MM.1S (cell line): ENCODE measurements around the gene SIL1.

Experiments
- EZH2 ChIP-seq: fragments of 300-600 bp; sonication (generic); optimal IDR thresholded peaks from 2 replicates; pipeline ENCODE3; 2017; ENCODE audit warnings: low read depth, mild to moderate bottlenecking, antibody characterized with exemption, low read length, mixed read lengths
- TF ChIP-seq, protein P1 (sequence below): fragments of 300-600 bp; sonication (generic); IDR thresholded peaks from 2 replicates; pipeline ENCODE4 v1.5.1; 2016; ENCODE audit warnings: antibody characterized with exemption, low read length, mixed read lengths

- TF ChIP-seq, protein P1, sequence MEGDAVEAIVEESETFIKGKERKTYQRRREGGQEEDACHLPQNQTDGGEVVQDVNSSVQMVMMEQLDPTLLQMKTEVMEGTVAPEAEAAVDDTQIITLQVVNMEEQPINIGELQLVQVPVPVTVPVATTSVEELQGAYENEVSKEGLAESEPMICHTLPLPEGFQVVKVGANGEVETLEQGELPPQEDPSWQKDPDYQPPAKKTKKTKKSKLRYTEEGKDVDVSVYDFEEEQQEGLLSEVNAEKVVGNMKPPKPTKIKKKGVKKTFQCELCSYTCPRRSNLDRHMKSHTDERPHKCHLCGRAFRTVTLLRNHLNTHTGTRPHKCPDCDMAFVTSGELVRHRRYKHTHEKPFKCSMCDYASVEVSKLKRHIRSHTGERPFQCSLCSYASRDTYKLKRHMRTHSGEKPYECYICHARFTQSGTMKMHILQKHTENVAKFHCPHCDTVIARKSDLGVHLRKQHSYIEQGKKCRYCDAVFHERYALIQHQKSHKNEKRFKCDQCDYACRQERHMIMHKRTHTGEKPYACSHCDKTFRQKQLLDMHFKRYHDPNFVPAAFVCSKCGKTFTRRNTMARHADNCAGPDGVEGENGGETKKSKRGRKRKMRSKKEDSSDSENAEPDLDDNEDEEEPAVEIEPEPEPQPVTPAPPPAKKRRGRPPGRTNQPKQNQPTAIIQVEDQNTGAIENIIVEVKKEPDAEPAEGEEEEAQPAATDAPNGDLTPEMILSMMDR: no peak
- TF ChIP-seq EZH2: no peak
Observed at GRCh38 chr5:139108063-139108824, 89.9 kb downstream of the SIL1 start.
